ENCODE results near the gene CNOT2. TPM values are rescaled to one million over a fixed set of nuclear protein-coding genes. Genes with fewer than 3 reads are reported as not detected.

CNOT2 gene
- polyA plus RNA-seq: 10 to 100 TPM; 18.7 to 25.1 TPM

- no peaks in the 10 kb centered on the region for H3K4me1 ChIP-seq (ENCODE audit: control insufficient read depth in 2 of 2, insufficient read depth in 2 of 2, low read length in 1 of 2)
Observed at GRCh38 chr12:70242695-70243509, at the start of gene CNOT2. CNOT2 (plus strand) TSS chr12:70243433; CDS start chr12:70278227, 34,794 bp downstream.

GRCh38 chr12:70194076-70194475 lies 49.2 kb upstream of the CNOT2 start:
- H3K4me1 ChIP-seq (ENCODE audit: control insufficient read depth in 2 of 2, insufficient read depth in 2 of 2, low read length in 1 of 2): no peaks in the 10 kb centered on the region
- H3K36me3 ChIP-seq (ENCODE audit: control insufficient read depth in 2 of 2, insufficient read depth in 2 of 2, low read length in 1 of 2): no peaks in the 10 kb centered on the region
- H3K9me3 ChIP-seq (ENCODE audit: control insufficient read depth in 2 of 2, insufficient read depth in 1 of 2, low read depth in 1 of 2, low read length in 1 of 2): no peaks in the 10 kb centered on the region
- H3K27ac ChIP-seq (ENCODE audit: low read depth in 2 of 2, low read length in 1 of 2): no peak overlapping the region
- no peak overlapping the region for H3K4me3 ChIP-seq (ENCODE audit: low read depth in 1 of 2, low read length in 2 of 2)
- no peaks in the 10 kb centered on the region for H3K27me3 ChIP-seq (ENCODE audit: control insufficient read depth in 1 of 2, insufficient read depth in 2 of 2, low read length in 2 of 2)

More at GRCh38 chr12:70242695-70243509, at the start of gene CNOT2:
- WGBS, 2 donors: 0 to 1% methylated on average over 63 to 64 of the region's 64 CpGs
- Histone ChIP-seq H3K9me3 (ENCODE audit: control insufficient read depth in 2 of 2, insufficient read depth in 1 of 2, low read depth in 1 of 2, low read length in 1 of 2) (no peaks in the 10 kb centered on the region), H3K27ac (ENCODE audit: low read depth in 2 of 2, low read length in 1 of 2) (peak within 1 kb of the TSS; percentile 95 to 100), H3K27me3 (ENCODE audit: control insufficient read depth in 1 of 2, insufficient read depth in 2 of 2, low read length in 2 of 2) (no peaks in the 10 kb centered on the region), H3K4me3 (ENCODE audit: low read depth in 1 of 2, low read length in 2 of 2) (peak within 1 kb of the TSS; percentile 90 to 97), H3K36me3 (ENCODE audit: control insufficient read depth in 2 of 2, insufficient read depth in 2 of 2, low read length in 1 of 2) (peaks cover 0 to 2% of the 10 kb centered on the region in 2 donors)

- no peaks in the 10 kb centered on the region for H3K27me3 ChIP-seq (ENCODE audit: control insufficient read depth in 1 of 2, insufficient read depth in 2 of 2, low read length in 2 of 2)
- 78 to 90% methylated on average over 1 of the region's 1 CpG for WGBS, 2 donors
- no peaks in the 10 kb centered on the region for H3K9me3 ChIP-seq (ENCODE audit: control insufficient read depth in 2 of 2, insufficient read depth in 1 of 2, low read depth in 1 of 2, low read length in 1 of 2)
- H3K27ac ChIP-seq (ENCODE audit: low read depth in 2 of 2, low read length in 1 of 2): no peak overlapping the region
- H3K36me3 ChIP-seq (ENCODE audit: control insufficient read depth in 2 of 2, insufficient read depth in 2 of 2, low read length in 1 of 2): no peaks in the 10 kb centered on the region
- no peak overlapping the region for H3K4me3 ChIP-seq (ENCODE audit: low read depth in 1 of 2, low read length in 2 of 2)
- no peaks in the 10 kb centered on the region for H3K4me1 ChIP-seq (ENCODE audit: control insufficient read depth in 2 of 2, insufficient read depth in 2 of 2, low read length in 1 of 2)
Observed at GRCh38 chr12:70196811-70197281, 46.4 kb upstream of the CNOT2 start.

- no peak overlapping the region for H3K27ac ChIP-seq (ENCODE audit: low read depth in 2 of 2, low read length in 1 of 2)
- no peak overlapping the region for H3K4me3 ChIP-seq (ENCODE audit: low read depth in 1 of 2, low read length in 2 of 2)
- H3K9me3 ChIP-seq (ENCODE audit: control insufficient read depth in 2 of 2, insufficient read depth in 1 of 2, low read depth in 1 of 2, low read length in 1 of 2): no peaks in the 10 kb centered on the region
- H3K36me3 ChIP-seq (ENCODE audit: control insufficient read depth in 2 of 2, insufficient read depth in 2 of 2, low read length in 1 of 2): no peaks in the 10 kb centered on the region
- H3K27me3 ChIP-seq (ENCODE audit: control insufficient read depth in 1 of 2, insufficient read depth in 2 of 2, low read length in 2 of 2): no peaks in the 10 kb centered on the region
- H3K4me1 ChIP-seq (ENCODE audit: control insufficient read depth in 2 of 2, insufficient read depth in 2 of 2, low read length in 1 of 2): no peaks in the 10 kb centered on the region
Observed at GRCh38 chr12:70197345-70197744, 45.9 kb upstream of the CNOT2 start.

- Histone ChIP-seq H3K4me1 (ENCODE audit: control insufficient read depth in 2 of 2, insufficient read depth in 2 of 2, low read length in 1 of 2) (no peaks in the 10 kb centered on the region), H3K27ac (ENCODE audit: low read depth in 2 of 2, low read length in 1 of 2) (no peak overlapping the region), H3K4me3 (ENCODE audit: low read depth in 1 of 2, low read length in 2 of 2) (no peak overlapping the region), H3K27me3 (ENCODE audit: control insufficient read depth in 1 of 2, insufficient read depth in 2 of 2, low read length in 2 of 2) (no peaks in the 10 kb centered on the region), H3K9me3 (ENCODE audit: control insufficient read depth in 2 of 2, insufficient read depth in 1 of 2, low read depth in 1 of 2, low read length in 1 of 2) (peaks cover 0 to 5% of the 10 kb centered on the region in 2 donors), H3K36me3 (ENCODE audit: control insufficient read depth in 2 of 2, insufficient read depth in 2 of 2, low read length in 1 of 2) (no peaks in the 10 kb centered on the region)
Observed at GRCh38 chr12:70213707-70214106, 29.5 kb upstream of the CNOT2 start.

GRCh38 chr12:70214972-70215617 lies 28.1 kb upstream of the CNOT2 start:
- no peaks in the 10 kb centered on the region for H3K36me3 ChIP-seq (ENCODE audit: control insufficient read depth in 2 of 2, insufficient read depth in 2 of 2, low read length in 1 of 2)
- no peaks in the 10 kb centered on the region for H3K27me3 ChIP-seq (ENCODE audit: control insufficient read depth in 1 of 2, insufficient read depth in 2 of 2, low read length in 2 of 2)
- no peaks in the 10 kb centered on the region for H3K4me1 ChIP-seq (ENCODE audit: control insufficient read depth in 2 of 2, insufficient read depth in 2 of 2, low read length in 1 of 2)
- H3K9me3 ChIP-seq (ENCODE audit: control insufficient read depth in 2 of 2, insufficient read depth in 1 of 2, low read depth in 1 of 2, low read length in 1 of 2): peaks cover 0 to 5% of the 10 kb centered on the region in 2 donors
- H3K4me3 ChIP-seq (ENCODE audit: low read depth in 1 of 2, low read length in 2 of 2): no peak overlapping the region
- H3K27ac ChIP-seq (ENCODE audit: low read depth in 2 of 2, low read length in 1 of 2): no peak overlapping the region
- 86 to 88% methylated on average over 2 of the region's 2 CpGs for WGBS, 2 donors

- Histone ChIP-seq H3K9me3 (ENCODE audit: control insufficient read depth in 2 of 2, insufficient read depth in 1 of 2, low read depth in 1 of 2, low read length in 1 of 2) (peaks cover 0 to 5% of the 10 kb centered on the region in 2 donors), H3K27ac (ENCODE audit: low read depth in 2 of 2, low read length in 1 of 2) (no peak overlapping the region), H3K36me3 (ENCODE audit: control insufficient read depth in 2 of 2, insufficient read depth in 2 of 2, low read length in 1 of 2) (no peaks in the 10 kb centered on the region), H3K4me3 (ENCODE audit: low read depth in 1 of 2, low read length in 2 of 2) (no peak overlapping the region), H3K4me1 (ENCODE audit: control insufficient read depth in 2 of 2, insufficient read depth in 2 of 2, low read length in 1 of 2) (no peaks in the 10 kb centered on the region), H3K27me3 (ENCODE audit: control insufficient read depth in 1 of 2, insufficient read depth in 2 of 2, low read length in 2 of 2) (no peaks in the 10 kb centered on the region)
Observed at GRCh38 chr12:70217416-70217815, 25.8 kb upstream of the CNOT2 start.

GRCh38 chr12:70221626-70222025 lies 21.6 kb upstream of the CNOT2 start:
- Histone ChIP-seq H3K4me3 (ENCODE audit: low read depth in 1 of 2, low read length in 2 of 2) (no peak overlapping the region), H3K36me3 (ENCODE audit: control insufficient read depth in 2 of 2, insufficient read depth in 2 of 2, low read length in 1 of 2) (no peaks in the 10 kb centered on the region), H3K9me3 (ENCODE audit: control insufficient read depth in 2 of 2, insufficient read depth in 1 of 2, low read depth in 1 of 2, low read length in 1 of 2) (no peaks in the 10 kb centered on the region), H3K27ac (ENCODE audit: low read depth in 2 of 2, low read length in 1 of 2) (no peak overlapping the region), H3K27me3 (ENCODE audit: control insufficient read depth in 1 of 2, insufficient read depth in 2 of 2, low read length in 2 of 2) (no peaks in the 10 kb centered on the region), H3K4me1 (ENCODE audit: control insufficient read depth in 2 of 2, insufficient read depth in 2 of 2, low read length in 1 of 2) (no peaks in the 10 kb centered on the region)

GRCh38 chr12:70227911-70228310 lies 15.3 kb upstream of the CNOT2 start:
- 96% methylated on average over 2 of the region's 2 CpGs for whole genome bisulfite sequencing, 2 donors

More at GRCh38 chr12:70227911-70228310, 15.3 kb upstream of the CNOT2 start:
- Histone ChIP-seq H3K36me3 (ENCODE audit: control insufficient read depth in 2 of 2, insufficient read depth in 2 of 2, low read length in 1 of 2) (no peaks in the 10 kb centered on the region), H3K27me3 (ENCODE audit: control insufficient read depth in 1 of 2, insufficient read depth in 2 of 2, low read length in 2 of 2) (no peaks in the 10 kb centered on the region), H3K9me3 (ENCODE audit: control insufficient read depth in 2 of 2, insufficient read depth in 1 of 2, low read depth in 1 of 2, low read length in 1 of 2) (no peaks in the 10 kb centered on the region), H3K27ac (ENCODE audit: low read depth in 2 of 2, low read length in 1 of 2) (no peak overlapping the region), H3K4me3 (ENCODE audit: low read depth in 1 of 2, low read length in 2 of 2) (no peak overlapping the region), H3K4me1 (ENCODE audit: control insufficient read depth in 2 of 2, insufficient read depth in 2 of 2, low read length in 1 of 2) (no peaks in the 10 kb centered on the region)

Data from esophagus (tissue), 2 donors.